Skeletal muscle tissue (tissue), 4 donors: ENCODE results near the gene DGKE. TPM values are rescaled to one million over a fixed set of nuclear protein-coding genes. Genes with fewer than 3 reads are reported as not detected.

Experiments used
- H3K27ac ChIP-seq: one replicate; pipeline ENCODE4 v1.7.0; 2013; ENCODE audit warnings: mild to moderate bottlenecking, low read depth, low read length, inconsistent platforms
- H3K27me3 ChIP-seq, 3 donors: one replicate each; pipeline ENCODE4 v1.7.0; 2013; ENCODE audit warnings: low read length in 3 of 3; ENCODE audit not compliant: control insufficient read depth in 3 of 3, insufficient read depth in 3 of 3
- H3K36me3 ChIP-seq, 3 donors: one replicate each; pipeline ENCODE4 v1.7.0; 2013; ENCODE audit warnings: low read length in 3 of 3; ENCODE audit not compliant: control insufficient read depth in 3 of 3, insufficient read depth in 3 of 3
- H3K4me1 ChIP-seq, 3 donors: one replicate each; pipeline ENCODE4 v1.7.0; 2013; ENCODE audit warnings: low read length in 3 of 3, mild to moderate bottlenecking in 3 of 3; ENCODE audit not compliant: control insufficient read depth in 3 of 3, insufficient read depth in 3 of 3
- H3K4me3 ChIP-seq, 3 donors: one replicate each; pipeline ENCODE4 v1.7.0; 2013; ENCODE audit warnings: low read length in 3 of 3
- H3K9ac ChIP-seq, 3 donors: one replicate each; pipeline ENCODE4 v1.7.0; 2013; ENCODE audit warnings: low read length in 3 of 3, mild to moderate bottlenecking in 3 of 3, moderate library complexity in 2 of 3, low read depth in 1 of 3
- H3K9me3 ChIP-seq, 3 donors: one replicate each; pipeline ENCODE4 v1.7.0; 2013; ENCODE audit warnings: low read length in 3 of 3; ENCODE audit not compliant: control insufficient read depth in 3 of 3
- total RNA-seq: library from RNA; depleted of rRNA; stranded (reverse); fragments of >200 nt; gene quantifications from one replicate; pipeline ENCODE4 v1.2.3, GENCODE V29; 2014
- donor health status: Osteomylitis.

Gene DGKE
- total RNA-seq, 1 donor from 2014 or later = 6.8 TPM

DNA sequence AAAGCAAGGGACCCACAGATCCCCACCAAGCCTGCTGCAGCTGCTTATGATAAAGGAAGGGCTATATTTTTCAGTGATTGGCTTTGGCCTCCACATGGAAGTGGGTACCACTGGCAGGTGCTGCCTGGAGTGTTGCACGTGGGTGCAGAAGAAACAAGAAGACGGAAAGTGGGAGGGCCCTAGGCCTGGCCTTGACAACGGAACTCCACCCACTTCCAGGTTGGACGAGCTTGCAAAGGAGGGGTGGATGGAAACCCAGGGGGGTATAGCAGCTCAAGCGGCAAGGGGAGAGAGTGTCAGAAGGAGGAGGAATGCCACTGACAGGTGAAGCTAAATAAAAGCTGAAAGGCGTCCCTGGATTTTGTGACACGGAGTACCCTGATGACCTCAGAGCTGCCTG lies 59.6 kb downstream of the DGKE start:
- Histone ChIP-seq H3K9ac (no peak overlapping the region), H3K4me1 (no peaks in the 10 kb centered on the region), H3K36me3 (peaks cover 55 to 79% (median 77%) of the 10 kb centered on the region in 3 donors), H3K9me3 (no peaks in the 10 kb centered on the region), H3K27ac (no peak overlapping the region), H3K4me3 (no peak overlapping the region), H3K27me3 (no peaks in the 10 kb centered on the region)

DNA sequence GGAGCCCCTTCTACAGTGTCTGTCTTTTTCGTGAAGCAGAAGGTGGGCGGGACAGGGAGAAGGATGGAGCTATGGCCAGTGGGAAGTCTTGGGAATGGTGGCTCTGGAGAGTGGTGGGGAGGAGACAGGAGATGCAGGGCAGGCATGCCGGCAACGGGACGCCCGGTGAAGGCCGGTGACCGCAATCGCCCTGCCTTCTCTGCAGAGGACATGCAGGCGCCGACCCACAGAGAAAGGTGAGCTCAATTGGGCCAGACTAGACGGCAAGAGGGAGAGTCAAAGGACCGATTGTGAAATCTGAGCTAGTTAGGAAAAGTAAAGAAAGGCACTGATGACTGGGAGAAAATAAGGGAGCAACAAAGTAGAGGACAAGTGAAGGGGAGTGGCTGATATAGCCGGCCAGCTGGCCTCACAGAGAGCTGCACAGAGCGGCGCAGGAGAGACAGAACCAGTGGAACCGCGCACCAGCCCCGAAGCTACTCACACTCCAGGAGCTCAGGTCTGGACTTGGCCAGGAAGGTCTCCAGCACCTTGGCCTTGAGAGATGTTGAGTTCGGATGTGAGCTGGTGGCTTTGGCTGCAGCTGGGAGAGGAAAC lies 61.0 kb downstream of the DGKE start:
- H3K9ac ChIP-seq = no peak overlapping the region
- peaks cover 62 to 82% (median 80%) of the 10 kb centered on the region in 3 donors for H3K36me3 ChIP-seq
- no peaks in the 10 kb centered on the region for H3K9me3 ChIP-seq
- no peaks in the 10 kb centered on the region for H3K27me3 ChIP-seq
- H3K4me1 ChIP-seq = no peaks in the 10 kb centered on the region
- H3K4me3 ChIP-seq = no peak overlapping the region
- H3K27ac ChIP-seq = no peak overlapping the region

DNA sequence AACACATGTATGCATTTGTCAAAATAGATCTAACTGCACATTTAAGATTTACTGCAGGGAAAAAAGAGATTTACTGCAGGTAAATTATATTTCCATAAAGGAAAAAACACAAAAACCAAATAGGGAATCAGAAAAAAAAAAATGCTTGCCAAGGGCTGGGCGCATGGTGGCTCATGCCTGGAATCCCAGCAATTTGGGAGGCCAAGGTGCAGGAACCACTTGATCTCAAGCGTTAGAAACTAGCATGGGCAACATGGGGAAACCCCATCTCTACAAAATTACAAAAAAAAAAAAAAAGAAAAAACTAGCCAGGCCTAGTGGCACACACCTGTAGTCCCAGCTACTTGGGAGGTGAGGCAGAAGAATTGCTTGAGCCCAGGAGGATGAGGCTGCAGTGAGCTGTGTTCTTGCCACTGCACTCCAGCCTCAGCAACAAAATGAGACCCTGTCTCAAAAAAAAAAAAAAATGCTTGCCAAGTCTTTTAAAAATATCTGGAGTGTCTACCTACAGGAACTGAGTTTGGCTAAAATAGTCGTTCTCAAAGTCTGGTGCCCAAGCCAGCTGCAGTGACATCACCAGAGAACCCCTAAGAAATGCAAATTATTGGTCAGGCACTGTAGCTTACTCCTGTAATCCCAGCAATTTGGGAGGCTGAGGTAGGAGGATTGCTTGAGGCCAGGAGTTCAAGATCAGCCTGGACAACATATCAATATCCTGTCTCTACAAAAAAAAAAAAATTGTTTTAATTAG lies 62.4 kb downstream of the DGKE start:
- peaks cover 63 to 83% (median 81%) of the 10 kb centered on the region in 3 donors for H3K36me3 ChIP-seq

DNA sequence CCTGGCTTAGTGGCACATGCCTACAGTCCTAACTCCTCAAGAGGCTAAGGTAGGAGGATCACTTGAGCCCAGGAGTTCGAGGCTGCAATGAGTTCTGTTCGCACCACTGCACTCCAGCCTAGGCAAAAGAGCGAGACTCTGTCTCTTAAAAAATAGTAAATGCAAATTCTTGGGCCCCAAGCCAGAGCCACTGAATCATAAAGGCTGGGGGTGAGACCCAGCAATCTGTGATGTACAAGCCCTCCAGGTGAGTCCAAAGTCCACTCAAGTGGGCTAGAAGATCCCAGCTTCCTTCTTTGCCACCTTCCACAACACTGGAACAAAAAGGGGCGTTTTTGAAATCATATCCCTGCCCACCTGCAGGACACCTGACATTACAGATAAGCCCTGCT lies 63.0 kb downstream of the DGKE start:
- no peaks in the 10 kb centered on the region for H3K27me3 ChIP-seq
- H3K9ac ChIP-seq = no peak overlapping the region
- no peaks in the 10 kb centered on the region for H3K9me3 ChIP-seq
- peaks cover 5 to 6% (median 6%) of the 10 kb centered on the region in 3 donors for H3K4me1 ChIP-seq
- no peak overlapping the region for H3K27ac ChIP-seq
- no peak overlapping the region for H3K4me3 ChIP-seq
- peaks cover 63 to 84% (median 81%) of the 10 kb centered on the region in 3 donors for H3K36me3 ChIP-seq

More for the DNA sequence above, 62.4 kb downstream of the DGKE start:
- H3K9me3 ChIP-seq = no peaks in the 10 kb centered on the region
- no peaks in the 10 kb centered on the region for H3K27me3 ChIP-seq
- H3K27ac ChIP-seq = no peak overlapping the region
- H3K4me3 ChIP-seq = no peak overlapping the region
- H3K9ac ChIP-seq = no peak overlapping the region
- peaks cover under 1 to 2% (median under 1%) of the 10 kb centered on the region in 3 donors for H3K4me1 ChIP-seq

DNA sequence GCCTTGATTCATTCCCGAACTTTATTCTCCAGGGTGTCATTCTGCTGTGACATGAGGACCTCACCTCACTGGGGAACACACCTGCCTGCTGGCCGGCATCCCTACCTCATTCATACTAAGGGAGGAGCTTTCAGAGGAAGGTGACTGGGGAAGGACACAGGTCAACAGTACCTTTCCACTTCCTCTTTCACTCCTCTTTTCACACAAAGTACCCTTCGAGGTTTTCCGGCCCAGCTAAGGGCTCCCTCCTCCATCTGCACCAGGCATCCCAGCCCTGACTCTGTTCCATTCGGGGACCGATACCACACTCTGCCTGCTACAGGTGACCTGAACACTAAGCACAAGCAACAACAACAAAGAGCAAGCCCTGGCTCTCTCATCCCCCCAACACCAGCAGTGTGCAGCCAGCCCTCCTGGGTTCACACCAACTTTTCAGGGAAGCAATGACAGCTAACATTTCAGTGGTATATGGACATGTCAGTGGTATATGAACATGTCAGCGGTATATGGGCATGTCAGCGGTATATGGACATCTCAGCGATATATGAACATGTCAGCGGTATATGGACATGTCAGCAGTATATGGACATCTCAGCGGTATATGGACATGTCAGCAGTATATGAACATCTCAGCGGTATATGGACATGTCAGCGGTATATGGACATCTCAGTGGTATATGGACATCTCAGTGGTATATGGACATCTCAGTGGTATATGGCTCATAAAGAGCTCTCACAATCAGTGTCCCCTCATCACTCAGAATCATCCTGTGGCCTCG lies 63.9 kb downstream of the DGKE start:
- no peaks in the 10 kb centered on the region for H3K27me3 ChIP-seq
- peaks cover 68 to 84% (median 82%) of the 10 kb centered on the region in 3 donors for H3K36me3 ChIP-seq
- H3K4me1 ChIP-seq = peaks cover 5 to 15% (median 11%) of the 10 kb centered on the region in 3 donors
- H3K9ac ChIP-seq = no peak overlapping the region
- no peak overlapping the region for H3K4me3 ChIP-seq
- no peaks in the 10 kb centered on the region for H3K9me3 ChIP-seq
- no peak overlapping the region for H3K27ac ChIP-seq

DNA sequence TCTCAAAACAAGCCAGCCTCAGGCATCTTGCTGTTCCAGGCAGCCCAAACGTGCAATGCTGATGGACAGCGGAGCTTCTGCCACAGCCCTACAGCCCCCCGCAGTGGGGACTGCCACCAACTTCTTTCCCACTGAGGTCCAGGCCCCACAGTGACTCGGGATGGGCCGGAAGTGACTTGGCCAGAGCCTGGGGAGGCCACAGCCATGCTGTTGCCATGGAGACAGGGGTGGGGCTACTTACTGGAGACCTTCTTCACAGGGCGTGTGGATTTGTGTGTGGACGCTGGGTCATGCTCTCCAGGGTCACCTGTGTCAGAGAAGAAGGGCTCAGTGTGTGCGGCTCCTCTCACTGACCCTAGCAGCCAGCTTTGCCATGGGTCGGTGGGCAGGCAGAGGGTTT lies 64.9 kb downstream of the DGKE start:
- Histone ChIP-seq H3K9ac (no peak overlapping the region), H3K4me3 (no peak overlapping the region), H3K9me3 (no peaks in the 10 kb centered on the region), H3K4me1 (peaks cover 5 to 15% (median 11%) of the 10 kb centered on the region in 3 donors), H3K27me3 (no peaks in the 10 kb centered on the region), H3K36me3 (peaks cover 66 to 80% (median 79%) of the 10 kb centered on the region in 3 donors), H3K27ac (no peak overlapping the region)

DNA sequence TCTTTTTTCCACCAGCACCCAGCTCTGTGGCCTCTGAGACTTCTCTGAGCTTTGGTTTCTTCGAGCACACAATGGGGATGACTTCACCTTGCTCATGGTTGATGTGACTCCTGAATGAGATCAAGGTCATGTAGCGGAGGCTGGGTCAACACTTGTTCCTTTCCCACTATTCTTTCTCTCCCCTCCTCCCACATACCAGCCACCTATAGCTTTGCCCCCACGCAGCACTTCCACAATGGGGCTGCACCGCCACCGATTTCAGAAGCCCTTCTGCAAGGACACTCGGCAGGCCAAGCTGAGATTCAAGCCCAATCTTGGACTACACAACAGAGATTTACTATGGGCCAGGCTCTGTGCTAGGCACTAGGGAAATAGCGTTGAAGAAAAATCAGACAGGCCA lies 65.5 kb downstream of the DGKE start:
- Histone ChIP-seq H3K27me3 (no peaks in the 10 kb centered on the region), H3K4me3 (no peak overlapping the region), H3K9ac (no peak overlapping the region), H3K36me3 (peaks cover 69 to 83% (median 82%) of the 10 kb centered on the region in 3 donors), H3K9me3 (no peaks in the 10 kb centered on the region), H3K4me1 (peaks cover 5 to 15% (median 11%) of the 10 kb centered on the region in 3 donors), H3K27ac (no peak overlapping the region)

DNA sequence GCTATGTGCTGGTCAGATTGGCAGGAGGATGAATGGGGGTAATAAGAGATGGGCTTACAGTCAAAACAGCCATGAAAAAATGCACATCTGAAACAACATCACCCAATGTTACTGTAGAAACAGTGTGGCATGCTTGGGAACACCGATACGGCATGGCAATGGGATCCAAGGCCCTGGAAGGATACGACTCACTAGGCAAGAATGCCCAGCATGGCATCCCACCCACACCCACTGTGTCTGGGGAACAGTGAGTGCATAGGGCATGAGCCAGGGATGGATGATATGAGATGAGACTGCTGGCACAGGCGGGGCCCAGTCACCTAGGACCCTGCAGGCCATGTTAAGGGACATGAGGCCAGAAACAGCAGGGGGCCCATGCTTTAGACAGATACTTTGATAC lies 68.4 kb downstream of the DGKE start:
- no peak overlapping the region for H3K27ac ChIP-seq
- H3K4me1 ChIP-seq = peaks cover 5 to 15% (median 11%) of the 10 kb centered on the region in 3 donors
- no peak overlapping the region for H3K4me3 ChIP-seq
- no peaks in the 10 kb centered on the region for H3K27me3 ChIP-seq
- H3K9me3 ChIP-seq = no peaks in the 10 kb centered on the region
- peaks cover 69 to 84% (median 81%) of the 10 kb centered on the region in 3 donors for H3K36me3 ChIP-seq
- H3K9ac ChIP-seq = no peak overlapping the region

DNA sequence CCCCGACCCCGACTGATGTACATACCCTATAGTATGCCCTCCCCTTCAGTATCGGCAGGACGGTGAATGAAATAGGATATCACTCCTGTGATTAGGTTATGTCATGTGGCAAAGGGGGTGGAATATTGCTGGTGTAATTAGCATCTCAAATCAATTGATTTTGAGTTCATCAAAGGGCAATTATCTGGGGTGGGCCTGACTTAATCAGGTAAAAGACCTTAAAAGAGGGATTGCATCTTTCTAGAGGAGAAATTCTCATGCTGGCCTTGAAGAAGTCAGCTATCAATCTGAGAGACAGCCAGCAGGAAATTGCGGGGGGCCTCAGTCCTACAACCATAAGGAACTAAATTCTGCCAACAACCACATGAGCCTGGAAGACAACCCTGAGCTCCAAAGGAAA lies 69.6 kb downstream of the DGKE start:
- H3K9ac ChIP-seq = no peak overlapping the region
- no peak overlapping the region for H3K4me3 ChIP-seq
- peaks cover 8 to 19% (median 15%) of the 10 kb centered on the region in 3 donors for H3K4me1 ChIP-seq
- no peaks in the 10 kb centered on the region for H3K27me3 ChIP-seq
- peaks cover 74 to 84% (median 82%) of the 10 kb centered on the region in 3 donors for H3K36me3 ChIP-seq
- H3K27ac ChIP-seq = no peak overlapping the region
- no peaks in the 10 kb centered on the region for H3K9me3 ChIP-seq
